H1 (cell line): Measurements from ENCODE around the gene NPM1. TPM values are rescaled to one million over a fixed set of nuclear protein-coding genes. Genes with fewer than 3 reads are reported as not detected.

Experiments used
- CHD1 ChIP-seq: IDR thresholded peaks from 2 replicates; pipeline ENCODE4 v1.6.1; 2012; ENCODE audit warnings: low read depth, low read length, improper control_type of control experiment
- HDAC6 ChIP-seq: IDR thresholded peaks from one replicate; pipeline ENCODE4 v1.7.1; 2012; ENCODE audit warnings: low read depth, mild to moderate bottlenecking, inconsistent platforms, low read length, moderate library complexity
- KDM4A ChIP-seq: IDR thresholded peaks from one replicate; pipeline ENCODE4 v1.7.1; 2012; ENCODE audit warnings: low read depth, mild to moderate bottlenecking, moderate library complexity, low read length, inconsistent platforms; ENCODE audit not compliant: severe bottlenecking
- PHF8 ChIP-seq: fragments of 200-600 bp; sonication (generic); conservative IDR thresholded peaks from 2 replicates; pipeline ENCODE4 v1.7.1; 2012; ENCODE audit warnings: low read depth, mild to moderate bottlenecking, inconsistent platforms, low read length, moderate library complexity
- RXRA ChIP-seq: IDR thresholded peaks from 2 replicates; pipeline ENCODE4 v1.6.1; 2011; ENCODE audit warnings: low read depth, mild to moderate bottlenecking, low read length, moderate library complexity; ENCODE audit not compliant: insufficient read depth
- SIN3A ChIP-seq, 2 experiments: IDR thresholded peaks in 1 of 2; conservative IDR thresholded peaks in 1 of 2; 2 replicates each; pipeline ENCODE4 v1.6.1; 2011 to 2012; ENCODE audit warnings: low read length in 2 of 2, improper control_type of control experiment in 1 of 2, low read depth in 1 of 2, mild to moderate bottlenecking in 1 of 2
- SIX5 ChIP-seq: IDR thresholded peaks from 2 replicates; pipeline ENCODE4 v1.6.1; 2011; ENCODE audit warnings: mild to moderate bottlenecking, low read depth, low read length
- SP1 ChIP-seq: IDR thresholded peaks from 2 replicates; pipeline ENCODE4 v1.6.1; 2011; ENCODE audit warnings: low read depth, low read length
- polyA plus RNA-seq, 7 experiments: library from polyadenylated mRNA; depleted of rRNA in 3 of 7; stranded (reverse) in 5 of 7; unstranded in 2 of 7; fragments of >200 nt in 5 of 7; fragments of 200-250 nt in 2 of 7; gene quantifications; 1 replicate in 5 of 7; 2 replicates in 1 of 7; 4 replicates in 1 of 7; pipeline versions ENCODE4 v1.2.1 to v1.2.3, GENCODE V29; 2011 to 2013; ENCODE audit warnings: missing spikeins in 2 of 7, mixed read lengths in 2 of 7
- total RNA-seq: library from RNA; stranded (reverse); fragmentation: NEBNext Ultra II Directional; extraction: Animal tissue kit (Norgen Biotek cat#: 25700); gene quantifications from 2 replicates; pipeline ENCODE4 v1.2.1, GENCODE V29; 2021
- TF ChIP-seq, protein P1 (sequence below): IDR thresholded peaks from 2 replicates; pipeline ENCODE4 v1.6.1; 2011; ENCODE audit warnings: low read depth, mild to moderate bottlenecking, low read length; ENCODE audit not compliant: insufficient read depth

Gene NPM1
- total and polyA plus RNA-seq, 2 of the 8 experiments (the other 6 are each of a cell fraction or from before 2014, with no cell fraction given): 2,182 to 4,042 TPM

DNA sequence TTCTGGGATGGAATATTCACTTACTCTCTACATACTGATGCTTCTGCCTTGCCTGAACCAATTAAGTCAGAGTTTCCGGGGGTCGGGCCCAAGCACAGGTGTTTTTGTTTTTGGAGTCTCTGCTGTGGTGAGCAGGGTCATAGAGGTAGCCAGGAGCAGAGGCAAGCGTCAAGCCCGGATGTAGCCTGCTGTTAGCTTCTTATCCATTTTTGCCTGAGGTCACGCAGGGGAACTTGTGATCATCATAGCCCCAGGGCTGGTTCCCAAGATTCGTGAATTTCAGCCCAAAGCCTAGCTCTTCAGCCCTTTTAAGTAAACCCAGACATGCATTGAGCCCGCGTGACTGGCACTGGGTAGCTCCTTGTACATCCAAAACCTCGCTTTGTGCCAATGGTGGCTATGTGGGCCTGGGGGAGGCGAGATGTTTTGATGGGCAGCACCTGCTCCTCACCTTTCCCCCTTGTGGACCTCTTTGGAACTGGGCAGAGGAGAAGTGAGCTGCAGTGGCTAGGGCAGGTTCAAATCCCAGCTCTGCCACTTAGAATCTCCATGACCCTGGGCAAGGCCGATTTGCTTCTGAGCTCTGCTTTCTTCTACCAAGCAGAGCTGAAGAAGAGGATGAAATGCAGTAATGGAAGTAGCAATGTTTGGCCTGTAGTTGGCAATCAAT, 65.5 kb downstream of the NPM1 start (continued):
- TF ChIP-seq SIN3A (conservative IDR thresholded peaks at IDR 0.05 in 1 of 2, IDR thresholded peaks at IDR 0.05 in 1 of 2; ENCODE audit: low read depth in 1 of 2, low read length in 2 of 2) (no peak), KDM4A (no peak), SIX5 (no peak), PHF8 (no peak), CHD1 (no peak), HDAC6 (no peak), RXRA (no peak), SP1 (no peak)
- TF ChIP-seq, protein P1, sequence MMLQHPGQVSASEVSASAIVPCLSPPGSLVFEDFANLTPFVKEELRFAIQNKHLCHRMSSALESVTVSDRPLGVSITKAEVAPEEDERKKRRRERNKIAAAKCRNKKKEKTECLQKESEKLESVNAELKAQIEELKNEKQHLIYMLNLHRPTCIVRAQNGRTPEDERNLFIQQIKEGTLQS: no peak
